IMR-90 (cell line): ENCODE data around the gene BICD1. TPM values are rescaled to one million over a fixed set of nuclear protein-coding genes. Genes with fewer than 3 reads are reported as not detected.

Experiments
- ATAC-seq: fragments of 200-7000 bp; cut with Tn5 transposase; 2 replicates; pipeline ENCODE4 v1.9.1; 2020; ENCODE audit warnings: low read depth, mild to moderate bottlenecking, moderate library complexity
- BruUV-seq: library from RNA; stranded (reverse); fragments of 400-500 nt; replicated peaks from 2 replicates; lab custom pipeline; 2021; lab: Mats Ljungman, UMichigan
- CTCF ChIA-PET: fragments of 300-600 bp; formaldehyde crosslinking; extraction: SDS; loops from one replicate; lab custom pipeline; 2021; ENCODE audit warnings: antibody characterized with exemption; lab: Yijun Ruan, JAX
- POLR2A ChIA-PET: fragments of 300-600 bp; sonication (Branson Sonifier 250); formaldehyde crosslinking; loops from one replicate; lab custom pipeline; 2022; ENCODE audit warnings: antibody characterized with exemption; ENCODE audit not compliant: unreplicated experiment; lab: Charles Lee
- DNase-seq: peaks from one replicate; pipeline ENCODE4 v3.0.0; 2013
- H2AFZ ChIP-seq: replicated peaks from 2 replicates; pipeline ENCODE3; 2013; ENCODE audit warnings: low read length, mild to moderate bottlenecking; ENCODE audit not compliant: poor library complexity
- H2AK5ac ChIP-seq: 2 replicates; pipeline ENCODE4 v1.6.1; 2013; ENCODE audit warnings: low read depth, low read length, inconsistent platforms
- H2AK9ac ChIP-seq: replicated peaks from 2 replicates; pipeline ENCODE3; 2013; ENCODE audit warnings: mild to moderate bottlenecking, low read depth, low read length, moderate library complexity; ENCODE audit not compliant: poor library complexity
- H2BK120ac ChIP-seq: 2 replicates; pipeline ENCODE4 v1.6.1; 2013; ENCODE audit warnings: low read depth, low read length, inconsistent platforms
- H2BK15ac ChIP-seq: 3 replicates; pipeline ENCODE4 v1.6.1; 2013; ENCODE audit warnings: low read depth, low read length, inconsistent platforms
- H2BK20ac ChIP-seq: 2 replicates; pipeline ENCODE4 v1.6.1; 2013; ENCODE audit warnings: low read depth, mild to moderate bottlenecking, inconsistent platforms, low read length, moderate library complexity
- H2BK5ac ChIP-seq: 2 replicates; pipeline ENCODE4 v1.6.1; 2013; ENCODE audit warnings: mild to moderate bottlenecking, low read depth, low read length, inconsistent platforms; ENCODE audit not compliant: poor library complexity, severe bottlenecking
- H3K14ac ChIP-seq: replicated peaks from 2 replicates; pipeline ENCODE4 v1.6.1; 2013; ENCODE audit warnings: low read depth, low read length, inconsistent platforms
- H3K18ac ChIP-seq: 2 replicates; pipeline ENCODE4 v1.6.1; 2013; ENCODE audit warnings: low read depth, low read length, control low read depth
- H3K23ac ChIP-seq: 2 replicates; pipeline ENCODE4 v1.6.1; 2013; ENCODE audit warnings: low read depth, low read length, inconsistent platforms
- H3K27ac ChIP-seq: 2 replicates; pipeline ENCODE4 v1.5.1; 2013; ENCODE audit warnings: mild to moderate bottlenecking, control low read depth, low read length; ENCODE audit not compliant: insufficient read depth
- H3K27me3 ChIP-seq: 2 replicates; pipeline ENCODE4 v1.6.1; 2013; ENCODE audit warnings: low read length; ENCODE audit not compliant: control insufficient read depth, insufficient read depth
- H3K36me3 ChIP-seq: 2 replicates; pipeline ENCODE4 v1.6.1; 2013; ENCODE audit warnings: low read length, mixed read lengths; ENCODE audit not compliant: control insufficient read depth, insufficient read depth
- H3K4ac ChIP-seq: 2 replicates; pipeline ENCODE4 v1.6.1; 2013; ENCODE audit warnings: low read depth, low read length, inconsistent platforms
- H3K4me1 ChIP-seq: 2 replicates; pipeline ENCODE4 v1.6.1; 2013; ENCODE audit warnings: low read length, mixed read lengths; ENCODE audit not compliant: control insufficient read depth, insufficient read depth
- H3K4me2 ChIP-seq: 2 replicates; pipeline ENCODE4 v1.6.1; 2013; ENCODE audit warnings: low read depth, mild to moderate bottlenecking, control low read depth, low read length, moderate library complexity
- H3K4me3 ChIP-seq: 2 replicates; pipeline ENCODE4 v1.5.1; 2013; ENCODE audit warnings: low read depth, mild to moderate bottlenecking, control low read depth, low read length, moderate library complexity; ENCODE audit not compliant: insufficient read depth
- H3K56ac ChIP-seq: 2 replicates; pipeline ENCODE4 v1.6.1; 2013; ENCODE audit warnings: low read length, inconsistent platforms; ENCODE audit not compliant: insufficient read depth; ENCODE audit errors: extremely low read depth
- H3K79me1 ChIP-seq, 2 experiments: 2 replicates each; pipeline ENCODE4 v1.6.1; 2013; ENCODE audit warnings: low read length in 2 of 2, inconsistent platforms in 1 of 2, low read depth in 1 of 2
- H3K9ac ChIP-seq: 2 replicates; pipeline ENCODE4 v1.6.1; 2013; ENCODE audit warnings: low read depth, low read length, control low read depth
- H3K9me1 ChIP-seq: 2 replicates; pipeline ENCODE4 v1.6.1; 2013; ENCODE audit warnings: low read length, inconsistent platforms; ENCODE audit not compliant: insufficient read depth
- H3K9me3 ChIP-seq: 2 replicates; pipeline ENCODE4 v1.6.1; 2013; ENCODE audit warnings: low read length; ENCODE audit not compliant: control insufficient read depth, insufficient read depth
- H4K20me1 ChIP-seq: 2 replicates; pipeline ENCODE4 v1.6.1; 2013; ENCODE audit warnings: low read length, inconsistent platforms; ENCODE audit not compliant: insufficient read depth
- H4K5ac ChIP-seq: 2 replicates; pipeline ENCODE4 v1.6.1; 2013; ENCODE audit warnings: mild to moderate bottlenecking, low read depth, low read length, control low read depth
- H4K8ac ChIP-seq, 2 experiments: 2 replicates each; pipeline ENCODE4 v1.6.1; 2013; ENCODE audit warnings: low read depth in 2 of 2, low read length in 2 of 2, control low read depth in 1 of 2, inconsistent platforms in 1 of 2
- H4K91ac ChIP-seq: 2 replicates; pipeline ENCODE4 v1.6.1; 2013; ENCODE audit warnings: low read depth, low read length, inconsistent platforms; ENCODE audit not compliant: insufficient read depth
- BHLHE40 ChIP-seq: fragments of 150-350 bp; IDR thresholded peaks from 2 replicates; pipeline ENCODE4 v1.6.1; 2016; ENCODE audit warnings: mild to moderate bottlenecking, low read depth, low read length
- CEBPB ChIP-seq: IDR thresholded peaks from 2 replicates; pipeline ENCODE4 v1.6.1; 2012; ENCODE audit warnings: low read depth, low read length, improper control_type of control experiment
- CHD1 ChIP-seq: IDR thresholded peaks from 2 replicates; pipeline ENCODE4 v1.6.1; 2012; ENCODE audit warnings: low read depth, low read length, improper control_type of control experiment
- CTCF ChIP-seq: conservative IDR thresholded peaks from 2 replicates; pipeline ENCODE4 v1.5.1; 2012; ENCODE audit warnings: mild to moderate bottlenecking, low read depth, low read length, improper control_type of control experiment
- ELK1 ChIP-seq: fragments of 150-350 bp; IDR thresholded peaks from 2 replicates; pipeline ENCODE4 v1.6.1; 2016; ENCODE audit warnings: low read depth, mild to moderate bottlenecking, low read length, moderate library complexity, borderline replicate concordance
- FOS ChIP-seq: fragments of 150-350 bp; IDR thresholded peaks from 2 replicates; pipeline ENCODE4 v1.6.1; 2016; ENCODE audit warnings: low read depth, low read length
- MAFK ChIP-seq: IDR thresholded peaks from 2 replicates; pipeline ENCODE4 v1.6.1; 2012; ENCODE audit warnings: low read depth, low read length, improper control_type of control experiment
- MAZ ChIP-seq: IDR thresholded peaks from 2 replicates; pipeline ENCODE4 v1.6.1; 2012; ENCODE audit warnings: low read depth, mild to moderate bottlenecking, low read length, improper control_type of control experiment, moderate library complexity, borderline replicate concordance
- MXI1 ChIP-seq: IDR thresholded peaks from 2 replicates; pipeline ENCODE4 v1.6.1; 2012; ENCODE audit warnings: low read depth, mild to moderate bottlenecking, low read length, moderate library complexity, borderline replicate concordance
- NFE2L2 ChIP-seq: fragments of 150-350 bp; IDR thresholded peaks from 2 replicates; pipeline ENCODE4 v1.6.1; 2016; ENCODE audit warnings: low read depth, mild to moderate bottlenecking, low read length
- POLR2A ChIP-seq: IDR thresholded peaks from 2 replicates; pipeline ENCODE4 v1.6.1; 2012; ENCODE audit warnings: mild to moderate bottlenecking, low read depth, low read length
- RAD21 ChIP-seq: IDR thresholded peaks from 2 replicates; pipeline ENCODE4 v1.6.1; 2012; ENCODE audit warnings: low read length, improper control_type of control experiment
- RCOR1 ChIP-seq: IDR thresholded peaks from 2 replicates; pipeline ENCODE4 v1.6.1; 2012; ENCODE audit warnings: mild to moderate bottlenecking, low read length, improper control_type of control experiment; ENCODE audit not compliant: insufficient replicate concordance
- RFX5 ChIP-seq: IDR thresholded peaks from 2 replicates; pipeline ENCODE4 v1.8.0; 2012; ENCODE audit warnings: low read depth, mild to moderate bottlenecking, low read length, moderate library complexity
- SMC3 ChIP-seq: fragments of 150-350 bp; IDR thresholded peaks from 2 replicates; pipeline ENCODE4 v1.6.1; 2016; ENCODE audit warnings: low read depth, mild to moderate bottlenecking, antibody characterized with exemption, low read length, moderate library complexity
- USF2 ChIP-seq: fragments of 150-350 bp; IDR thresholded peaks from 2 replicates; pipeline ENCODE4 v1.6.1; 2017; ENCODE audit warnings: mild to moderate bottlenecking, antibody characterized with exemption, low read length, low read depth
- WGBS, 2 experiments: methylation state at CpG; one replicate each; pipeline versions ENCODE4 v1.1.5 to v1.1.7; 2013; ENCODE audit warnings: missing lambda C conversion rate in 2 of 2; ENCODE audit not compliant: insufficient read length in 1 of 2; ENCODE audit errors: extremely low coverage in 2 of 2; 5-methylcytosine and 5-hydroxymethylcytosine counted together
- dilution Hi-C: fragments of 300-500 bp; cut with HindIII; formaldehyde crosslinking; loops from one replicate; pipeline ENCODE4 v1.14.3; 2018; ENCODE audit warnings: low sequenced_read_pairs; ENCODE audit not compliant: unreplicated experiment
- in situ Hi-C: fragments of 300-500 bp; cut with MboI; formaldehyde crosslinking; loops from 3 replicates; pipeline ENCODE4 v1.14.3; 2019; ENCODE audit warnings: low sequenced_read_pairs, inconsistent platforms, mixed read lengths
- intact Hi-C: fragments of 100-400 bp; cut with micrococcal nuclease; formaldehyde crosslinking; loops from 2 replicates; pipeline ENCODE4 v1.10.0; 2022
- polyA plus RNA-seq, 3 experiments: library from polyadenylated mRNA; depleted of rRNA; stranded (reverse); fragments of >200 nt; gene quantifications; 2 replicates each; pipeline ENCODE4 v1.2.3, GENCODE V29; 2012; ENCODE audit warnings: low replicate concordance in 1 of 3
- total RNA-seq: library from RNA; depleted of rRNA; stranded (reverse); fragments of >200 nt; gene quantifications from 2 replicates; pipeline ENCODE4 v1.2.3, GENCODE V29; 2012

BICD1 gene
- total and polyA plus RNA-seq, 2 of the 4 experiments (the other 2 are of a cell fraction) = 17.2 to 21.8 TPM

GRCh38 chr12:32418903-32419519 is 312.4 kb downstream of the BICD1 start:
- H3K14ac ChIP-seq = no peak overlapping the region
- 91% methylated on average over 1 of the region's 5 CpGs; no CpG with 5 or more reads in 1 of the 2 experiments for WGBS, 2 experiments

More at GRCh38 chr12:32418903-32419519, 312.4 kb downstream of the BICD1 start:
- ChIA-PET POLR2A (no interaction called here), CTCF (no interaction called here)
- Histone ChIP-seq H3K4ac (no peak overlapping the region), H3K27ac (no peak overlapping the region), H3K27me3 (peaks cover 4% of the 10 kb centered on the region), H2BK20ac (no peak overlapping the region), H2BK15ac (no peak overlapping the region), H3K9ac (no peak overlapping the region), H4K20me1 (no peaks in the 10 kb centered on the region), H2BK120ac (no peak overlapping the region), H4K5ac (no peak overlapping the region), H3K4me1 (no peaks in the 10 kb centered on the region), H3K4me3 (no peak overlapping the region), H4K8ac (no peak overlapping the region), H2BK5ac (no peak overlapping the region), H4K91ac (no peak overlapping the region), H3K4me2 (no peak overlapping the region), H3K9me3 (no peaks in the 10 kb centered on the region), H2AK5ac (no peak overlapping the region), H2AFZ (no peak overlapping the region), H3K79me1 (no peaks in the 10 kb centered on the region), H3K9me1 (no peaks in the 10 kb centered on the region), H2AK9ac (no peak overlapping the region), H3K23ac (no peak overlapping the region), H3K36me3 (no peaks in the 10 kb centered on the region), H3K18ac (no peak overlapping the region), H3K56ac (no peak overlapping the region)
- TF ChIP-seq MAZ (no peak), RFX5 (no peak), NFE2L2 (no peak), CTCF (no peak), MAFK (no peak), USF2 (no peak), POLR2A (no peak), CEBPB (no peak), SMC3 (no peak), MXI1 (no peak), RAD21 (no peak), ELK1 (no peak), FOS (no peak), CHD1 (no peak), RCOR1 (no peak), BHLHE40 (no peak)
- dilution Hi-C loops (no loop called here), intact Hi-C loops (no loop called here), in situ Hi-C loops (no loop called here)
- DNase-seq (no peak), ATAC-seq (no peak)
- no TSS peak for BruUV-seq
